ENCODE measurements around the gene HDAC9.
A peak's percentile ranks its signal among the peaks of the same experiment; 100 is the strongest.
"Not testable (repeated sequence)": the region's sequence is repeated elsewhere in the genome, so short reads cannot be mapped to it uniquely, and the experiment has no call there.

HDAC9 gene

GRCh38 chr7:18727115-18727870, 231.7 kb downstream of the HDAC9 start:
- peak; percentile 30 for DNase-seq (ENCODE audit: low read depth)

GRCh38 chr7:18736012-18736411, 240.5 kb downstream of the HDAC9 start:
- DNase-seq (ENCODE audit: low read depth): not testable (repeated sequence)

- DNase-seq (ENCODE audit: low read depth): no peak
These were observed 245.0 kb downstream of the HDAC9 start for GRCh38 chr7:18740579-18740988.

- DNase-seq (ENCODE audit: low read depth): peak; percentile 83
These were observed 258.5 kb downstream of the HDAC9 start for GRCh38 chr7:18753972-18754610.

- peak; percentile 53 for DNase-seq (ENCODE audit: low read depth)
These were observed 259.2 kb downstream of the HDAC9 start for GRCh38 chr7:18754766-18755165.

DNA sequence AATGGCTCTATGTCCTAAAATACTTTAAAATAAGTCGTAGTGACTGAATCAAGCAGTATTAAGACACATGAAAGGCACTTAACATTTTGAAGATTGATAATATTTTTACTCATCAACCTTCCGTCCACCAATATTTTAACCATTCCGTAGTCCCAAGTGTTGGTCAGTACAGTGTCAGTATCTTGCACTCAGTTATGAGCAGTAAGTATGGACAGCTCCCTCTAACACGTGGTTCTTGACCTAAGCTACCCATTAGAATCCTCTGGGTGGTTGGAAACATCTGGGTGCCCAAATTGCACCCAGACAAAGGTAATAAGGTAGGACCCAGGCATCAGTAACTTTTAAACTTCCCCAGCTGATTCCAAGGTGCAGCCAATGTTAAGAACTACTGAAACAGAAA, 260.2 kb downstream of the HDAC9 start:
- DNase-seq (ENCODE audit: low read depth): no peak

DNA sequence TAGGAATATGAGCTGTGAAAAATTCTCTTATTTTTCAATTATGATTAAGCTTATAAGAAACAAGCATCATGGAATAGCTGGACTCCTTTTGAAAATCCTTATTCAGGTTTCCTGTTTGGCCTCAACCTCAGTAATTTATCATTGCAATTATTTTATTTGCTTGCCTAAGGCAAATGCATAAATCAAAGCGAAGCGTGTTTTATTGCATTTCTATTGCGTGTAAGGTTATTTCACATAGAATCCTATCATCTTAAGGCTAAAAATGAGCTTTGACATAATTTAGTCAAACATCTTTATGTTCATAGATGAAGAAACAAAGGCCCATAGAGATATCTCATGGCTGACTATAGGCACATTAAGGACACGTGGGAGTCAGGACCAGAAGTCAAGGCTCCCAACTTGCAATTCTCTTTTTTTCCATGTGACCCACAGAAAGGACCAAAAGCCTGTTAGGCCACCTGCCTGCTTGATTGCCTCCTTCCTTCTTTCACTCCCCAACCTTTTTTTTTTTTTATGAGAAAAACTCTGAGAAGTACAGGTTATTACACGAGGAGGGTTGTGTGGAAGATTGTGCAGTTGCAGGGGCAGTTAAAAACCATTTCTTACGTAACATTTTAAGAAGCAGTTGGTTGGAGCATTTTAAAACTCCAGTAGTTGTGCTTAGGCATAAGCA, 261.0 kb downstream of the HDAC9 start:
- DNase-seq (ENCODE audit: low read depth): no peak

GRCh38 chr7:18760046-18760445, 264.5 kb downstream of the HDAC9 start:
- no peak for DNase-seq (ENCODE audit: low read depth)

GRCh38 chr7:18760631-18761445, 265.3 kb downstream of the HDAC9 start:
- no peak for DNase-seq (ENCODE audit: low read depth)

DNA sequence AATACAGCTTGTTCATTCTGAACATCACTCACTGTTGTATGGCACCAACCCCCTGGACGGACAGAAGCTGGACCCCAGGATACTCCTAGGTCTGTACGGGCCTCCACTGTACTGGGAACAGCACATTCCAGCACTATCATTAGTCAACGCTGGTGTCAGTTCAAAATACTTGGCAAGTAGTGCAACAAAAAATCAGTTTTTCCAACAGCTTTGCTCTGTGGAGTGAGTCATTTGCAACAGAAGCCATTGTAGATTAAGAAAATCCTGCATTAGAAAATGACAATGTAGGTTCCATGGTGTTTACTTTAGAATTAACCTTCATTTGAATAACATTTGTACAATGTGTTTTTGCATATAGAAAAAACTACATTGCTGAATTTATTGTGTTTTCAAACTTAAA, 266.6 kb downstream of the HDAC9 start:
- peak; percentile 50 for DNase-seq (ENCODE audit: low read depth)

- DNase-seq (ENCODE audit: low read depth): peak; percentile 66
These were observed 272.7 kb downstream of the HDAC9 start for GRCh38 chr7:18768256-18768655.

GRCh38 chr7:18770154-18770811, 274.7 kb downstream of the HDAC9 start:
- peak; percentile 84 for DNase-seq (ENCODE audit: low read depth)

DNA sequence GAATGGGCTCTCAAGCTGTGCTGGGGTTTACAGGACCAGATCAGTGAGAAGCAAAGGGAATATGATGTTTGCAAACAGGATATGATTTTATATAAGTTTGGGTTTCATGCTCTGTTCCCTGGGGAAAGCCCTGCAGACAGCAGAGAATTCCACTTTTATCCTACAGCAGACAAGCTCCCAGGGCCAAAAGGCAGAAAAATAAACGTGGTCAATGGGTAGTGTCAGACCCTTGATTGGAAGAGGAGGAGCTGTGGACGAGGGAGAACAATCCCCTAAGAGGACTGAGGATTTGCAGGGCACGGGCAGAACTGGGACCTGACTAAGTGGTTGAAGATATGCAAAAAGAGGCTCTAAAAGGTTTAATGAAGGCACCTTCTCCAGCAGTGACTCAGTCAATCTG, 275.3 kb downstream of the HDAC9 start:
- DNase-seq (ENCODE audit: low read depth): peak; percentile 6

GRCh38 chr7:18771834-18772566, 276.5 kb downstream of the HDAC9 start:
- DNase-seq (ENCODE audit: low read depth): no peak

DNA sequence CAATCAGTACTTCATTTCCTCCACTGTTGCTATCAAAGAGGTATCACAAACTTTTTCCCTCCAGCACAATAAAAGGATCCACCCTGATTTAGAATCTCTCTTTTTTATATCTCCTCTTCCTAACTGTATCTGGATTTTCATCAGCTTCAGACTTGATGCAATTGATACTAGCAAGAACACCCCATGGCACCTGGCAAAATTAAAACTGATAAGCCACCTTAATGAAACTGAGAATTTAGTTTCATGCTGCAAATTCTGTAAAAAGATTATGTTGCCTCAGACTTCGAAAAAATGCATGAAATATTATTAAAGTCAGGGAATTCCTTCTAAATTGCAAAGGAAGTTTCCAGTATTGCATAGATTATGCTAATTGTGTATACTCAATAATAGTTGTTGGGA, 277.0 kb downstream of the HDAC9 start:
- no peak for DNase-seq (ENCODE audit: low read depth)

DNA sequence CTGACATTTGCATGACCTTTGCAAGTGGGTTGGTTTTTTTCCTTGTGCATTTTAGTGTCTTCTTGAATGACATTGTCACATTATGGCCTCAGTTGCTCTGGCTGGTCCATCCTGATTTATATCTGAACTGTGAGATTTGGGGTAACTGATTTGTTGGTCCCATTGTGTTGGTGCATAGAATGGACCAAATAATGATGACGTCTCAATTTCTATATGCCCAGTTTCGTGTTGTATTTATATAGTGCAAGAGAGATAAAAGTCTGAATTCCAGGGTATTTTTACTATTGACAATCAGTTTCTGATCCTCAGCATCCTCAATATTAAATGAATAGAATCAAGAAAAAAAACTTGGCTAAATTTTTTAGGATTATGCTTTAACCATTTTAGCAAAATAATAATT, 281.8 kb downstream of the HDAC9 start:
- no peak for DNase-seq (ENCODE audit: low read depth)

- peak; percentile 40 for DNase-seq (ENCODE audit: low read depth)
These were observed 283.0 kb downstream of the HDAC9 start for GRCh38 chr7:18778594-18778993.

DNA sequence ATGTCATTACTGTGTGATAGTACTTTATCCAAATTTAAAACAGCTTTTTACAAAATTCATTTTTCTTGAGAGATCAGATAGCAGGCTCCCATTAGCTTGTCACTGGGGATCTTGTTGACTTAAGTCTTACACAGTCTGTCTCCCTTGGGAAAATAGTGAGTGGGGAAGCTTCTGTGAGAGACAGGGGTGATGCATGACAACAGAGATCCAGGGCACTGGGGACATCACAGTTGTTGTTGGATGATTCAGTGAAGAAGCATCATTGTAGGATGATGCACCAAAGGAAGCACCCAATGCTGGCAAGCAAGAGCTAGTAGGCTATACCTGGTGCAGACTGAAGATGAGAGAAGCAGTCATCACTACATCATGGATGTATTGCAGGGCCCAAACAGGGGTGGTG, 284.7 kb downstream of the HDAC9 start:
- peak; percentile 25 for DNase-seq (ENCODE audit: low read depth)

DNA sequence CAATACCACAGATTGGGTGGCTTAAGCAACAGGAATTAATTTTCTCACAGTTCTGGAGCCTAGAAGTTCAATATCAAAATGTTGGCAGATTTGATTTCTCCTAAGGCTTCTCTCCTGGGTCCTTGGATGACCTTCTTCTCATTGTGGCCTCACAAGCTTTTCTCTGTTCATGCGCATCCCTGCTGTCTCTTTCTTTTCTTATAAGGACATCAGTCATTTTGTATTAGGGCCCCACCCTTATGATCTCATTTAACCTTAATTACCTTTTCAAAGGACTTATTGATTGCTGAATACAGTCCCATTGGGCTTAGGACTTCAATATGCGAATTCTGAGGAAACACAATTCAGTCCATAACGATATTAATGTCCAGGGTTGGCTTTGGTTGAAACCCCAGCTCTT, 285.4 kb downstream of the HDAC9 start:
- DNase-seq (ENCODE audit: low read depth): no peak

DNA sequence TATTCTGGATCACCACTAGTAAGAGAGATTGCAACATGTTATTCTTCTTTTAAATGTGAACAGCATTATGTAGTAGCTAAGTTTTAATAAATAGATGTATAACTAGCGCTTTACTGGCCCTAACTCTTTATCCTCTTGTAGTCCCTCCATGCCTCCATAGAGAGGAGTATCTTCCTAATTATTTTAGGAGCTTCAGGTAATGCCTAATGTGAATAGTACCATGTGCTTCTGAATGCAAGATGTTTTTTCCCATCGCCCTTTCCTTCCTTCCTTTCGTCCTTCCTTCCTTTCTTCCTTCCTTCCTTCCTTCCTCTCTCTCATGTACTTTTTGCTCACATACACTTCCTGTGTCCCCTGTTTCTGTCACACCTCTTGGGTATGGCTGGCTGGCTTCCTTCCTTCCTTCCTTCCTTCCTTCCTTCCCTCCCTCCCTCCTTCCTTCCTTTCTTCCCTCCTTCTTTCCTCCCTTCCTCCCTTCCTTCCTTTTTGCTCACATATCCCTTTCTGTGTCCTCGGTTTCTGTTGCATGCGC, 290.7 kb downstream of the HDAC9 start:
- no peak for DNase-seq (ENCODE audit: low read depth)

- no peak for DNase-seq (ENCODE audit: low read depth)
These were observed 291.2 kb downstream of the HDAC9 start for GRCh38 chr7:18786796-18787195.
